CD4-positive, alpha-beta T cell treated with Interleukin-17A for 4 hours (primary cell): ENCODE measurements around the gene VSTM5.

Experiments
- DNase-seq: peaks from one replicate; pipeline ENCODE4 v3.0.0-alpha.2; 2020; ENCODE audit warnings: mixed read lengths

VSTM5 gene

DNA sequence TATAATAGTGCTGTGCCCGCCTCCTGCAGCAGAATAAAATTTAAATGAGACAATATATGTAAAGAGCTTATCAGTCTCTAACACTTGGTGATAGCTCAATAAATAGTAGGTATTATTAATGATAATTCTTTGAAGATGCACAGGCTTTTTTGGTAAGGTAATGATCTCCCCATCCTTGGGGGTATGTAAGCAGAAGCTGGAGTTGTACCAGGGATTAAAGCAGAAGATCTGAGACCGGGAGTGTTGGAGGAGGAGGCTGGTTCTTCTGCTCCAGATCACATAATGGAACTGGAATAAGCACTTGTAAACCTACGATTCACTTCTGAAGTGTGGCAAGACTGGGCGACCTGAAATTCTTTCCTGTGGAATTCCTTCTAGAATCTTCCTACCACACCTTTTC, 8.4 kb downstream of the VSTM5 start:
- no peak for DNase-seq

DNA sequence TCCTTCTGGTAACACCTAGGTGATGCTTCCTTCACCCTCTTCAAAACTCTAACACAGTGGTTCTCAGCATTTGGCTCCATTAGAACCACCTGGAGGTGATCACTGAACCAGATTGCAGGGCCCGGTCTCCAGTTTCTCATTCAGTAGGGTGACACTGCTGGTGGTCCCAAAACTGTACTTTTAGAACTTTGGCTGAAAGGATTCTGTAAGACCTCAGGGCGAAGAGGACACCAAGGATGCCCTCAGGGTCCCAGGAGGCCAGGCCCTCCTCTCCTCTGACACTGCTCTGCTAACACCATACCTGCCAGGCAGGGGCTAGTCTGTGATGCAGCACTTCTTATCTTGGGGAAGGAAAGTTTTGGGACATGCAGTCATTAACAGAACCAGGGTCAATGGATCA, 9.0 kb downstream of the VSTM5 start:
- DNase-seq, result no peak

DNA sequence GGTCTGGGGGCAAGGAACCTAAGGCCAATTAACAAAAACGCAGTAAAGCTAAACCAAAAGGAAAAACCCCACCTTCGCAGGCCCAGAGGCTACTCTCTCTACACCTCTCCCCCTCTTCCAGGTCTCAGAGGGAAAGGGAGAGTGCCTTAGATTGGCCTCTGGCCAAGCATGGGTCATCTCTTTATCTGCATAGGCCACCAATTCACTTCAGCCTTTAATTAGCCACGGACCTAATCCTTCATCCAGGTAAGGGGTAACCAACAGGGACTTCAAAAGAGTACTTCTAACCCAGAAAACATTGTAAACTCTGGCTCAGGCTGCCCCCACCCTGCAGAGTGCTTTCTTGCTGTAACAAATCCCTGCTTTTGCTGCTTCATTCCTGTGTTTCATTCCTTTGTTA, 9.4 kb downstream of the VSTM5 start:
- no peak for DNase-seq

DNA sequence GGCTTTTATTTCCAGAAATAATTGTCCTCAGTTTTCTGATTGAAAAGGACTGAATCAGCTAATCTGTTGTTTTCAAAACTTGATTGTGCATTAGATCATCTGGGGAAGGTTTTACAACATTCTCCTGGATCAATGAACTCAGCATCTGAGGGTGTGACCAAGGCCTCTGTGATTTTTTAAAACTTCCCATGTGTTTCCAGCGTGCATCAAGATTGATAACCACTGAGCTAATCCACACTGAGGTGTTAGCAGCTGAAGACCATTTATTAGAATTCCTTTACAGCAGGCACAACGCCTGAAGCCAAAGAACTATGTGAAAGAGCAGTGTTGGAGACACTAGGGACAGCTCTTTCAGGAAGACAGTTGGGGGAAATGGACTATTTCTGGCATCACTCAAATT, 10.2 kb downstream of the VSTM5 start:
- DNase-seq, result no peak

DNA sequence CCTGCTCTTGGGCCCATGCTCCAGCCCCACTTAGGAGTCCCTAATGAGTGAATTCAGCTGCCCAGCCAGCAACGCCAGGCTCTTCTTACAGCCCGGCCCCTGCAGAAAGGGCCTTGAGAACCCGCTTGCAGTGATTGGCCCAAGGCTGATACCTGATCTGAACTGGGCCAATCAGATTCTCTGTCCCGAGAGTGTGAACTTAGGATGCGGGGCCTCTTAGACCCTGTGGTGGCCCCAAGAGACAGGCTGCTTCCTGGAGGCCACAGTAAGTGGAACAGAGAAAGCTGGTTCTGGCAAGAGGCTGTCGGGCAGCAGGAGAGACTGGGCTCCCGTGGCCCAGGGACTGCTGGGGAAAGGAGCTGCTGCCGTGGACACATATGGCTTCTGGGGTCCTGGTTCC, 11.5 kb downstream of the VSTM5 start:
- DNase-seq, result no peak

DNA sequence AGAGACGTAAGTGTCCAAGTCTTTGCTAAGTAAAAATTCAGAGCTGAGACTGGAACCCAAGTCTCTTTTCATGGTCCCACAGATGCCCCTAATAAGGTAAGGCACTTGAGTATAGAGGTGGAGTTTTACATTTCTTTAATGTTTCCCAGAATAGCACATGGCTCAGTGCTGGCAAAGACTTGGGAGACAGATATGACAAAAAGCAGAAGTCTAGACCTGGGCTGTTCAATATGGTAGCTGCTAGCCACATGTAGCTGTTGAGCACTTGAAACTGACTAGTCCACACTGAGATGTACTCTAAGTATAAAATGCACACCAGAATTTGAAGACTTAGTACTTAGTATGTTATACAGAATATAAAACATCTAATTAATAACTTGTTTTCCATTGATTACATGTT, 17.6 kb downstream of the VSTM5 start:
- DNase-seq, result no peak

DNA sequence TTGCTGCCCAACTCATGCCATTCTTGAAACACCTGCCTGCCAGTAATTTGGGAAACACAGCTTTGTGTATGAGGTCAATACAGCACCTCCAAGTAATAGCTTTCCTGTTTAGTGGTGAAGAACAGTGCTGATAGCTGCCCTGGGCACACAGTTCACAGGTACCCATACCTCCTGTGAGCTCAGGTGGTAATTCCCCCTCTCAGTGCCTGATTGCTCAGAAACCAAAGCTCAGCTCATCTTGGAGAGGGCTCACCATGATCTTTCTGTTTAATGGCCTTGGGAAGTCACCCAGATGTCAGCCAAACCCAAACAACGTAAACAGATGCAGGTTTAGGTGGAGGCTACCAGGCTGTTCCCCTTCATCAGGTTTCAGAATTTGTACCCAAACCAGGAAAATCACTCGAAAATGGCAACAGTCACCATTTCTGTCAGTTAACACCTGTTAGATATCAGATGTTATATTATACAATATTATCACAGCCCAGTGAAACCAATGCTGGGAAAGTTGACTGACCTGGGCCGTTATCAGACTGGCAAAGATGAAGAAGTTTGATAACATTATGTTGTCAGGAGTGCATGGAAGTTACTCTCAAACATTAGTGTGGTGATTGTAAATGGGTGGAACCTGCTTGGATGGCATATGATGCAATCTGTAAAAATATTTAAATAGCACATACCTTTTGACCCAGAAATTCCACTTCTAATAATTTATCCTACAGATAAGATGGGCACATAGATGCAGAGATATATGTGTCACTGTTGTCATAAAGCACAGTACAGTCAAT, 18.9 kb downstream of the VSTM5 start:
- no peak for DNase-seq

DNA sequence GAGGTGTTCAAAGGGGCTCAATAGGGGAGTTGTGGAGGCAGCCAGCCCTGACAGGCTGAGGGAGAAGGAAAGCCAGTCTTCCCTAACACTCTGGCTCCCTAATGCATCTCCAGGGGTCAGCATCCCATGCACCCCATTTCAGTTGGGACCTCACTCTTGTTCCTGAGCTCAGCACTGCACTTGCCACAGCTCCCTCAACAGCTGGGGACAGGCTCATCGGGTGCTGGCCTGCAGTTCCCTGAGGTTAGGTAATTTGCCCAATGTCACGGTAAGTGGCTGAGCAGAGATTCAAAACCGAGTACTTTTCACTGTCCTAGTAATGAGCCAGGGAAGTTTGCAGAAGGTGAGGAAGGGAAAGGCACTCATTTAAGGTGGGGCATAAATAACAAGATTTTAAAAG, 20.8 kb downstream of the VSTM5 start:
- no peak for DNase-seq

DNA sequence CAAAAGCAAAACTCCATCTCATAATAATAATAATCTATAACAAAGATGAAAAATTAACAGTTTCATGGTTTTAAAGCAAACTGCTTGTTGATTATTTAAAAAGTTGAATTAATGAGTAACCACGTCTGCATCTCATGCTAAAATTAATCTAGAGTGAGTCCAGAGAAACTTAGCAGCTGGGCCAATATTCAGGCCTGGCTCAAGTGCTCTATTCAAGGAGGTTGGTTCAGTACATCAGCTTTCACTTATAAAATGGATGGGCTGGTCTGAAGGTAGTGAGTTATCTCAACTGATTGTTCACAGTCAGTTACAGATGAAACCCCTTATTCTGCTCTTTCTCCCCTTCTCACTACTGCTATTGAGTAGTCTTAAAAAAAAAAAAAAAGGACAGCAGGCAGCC, 23.1 kb downstream of the VSTM5 start:
- no peak for DNase-seq

DNA sequence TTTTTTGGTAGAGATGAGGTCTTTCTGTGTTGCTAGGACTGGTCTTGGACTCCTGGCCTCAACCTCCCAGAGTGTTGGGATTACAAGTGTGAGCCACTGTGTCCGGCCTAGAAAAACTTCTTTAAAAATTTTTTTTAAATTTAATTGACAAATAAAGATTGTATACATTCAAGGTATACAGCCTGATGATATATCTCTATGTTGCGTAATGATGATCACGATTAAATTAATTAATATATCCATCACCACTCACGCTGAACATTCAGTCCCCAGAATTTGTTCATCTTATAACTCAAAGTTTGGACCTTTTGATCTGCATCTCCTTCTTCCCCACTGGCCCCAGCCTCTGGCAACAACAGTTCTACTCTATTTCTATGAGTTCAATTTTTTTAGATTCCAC, 27.2 kb downstream of the VSTM5 start:
- DNase-seq, result no peak

DNA sequence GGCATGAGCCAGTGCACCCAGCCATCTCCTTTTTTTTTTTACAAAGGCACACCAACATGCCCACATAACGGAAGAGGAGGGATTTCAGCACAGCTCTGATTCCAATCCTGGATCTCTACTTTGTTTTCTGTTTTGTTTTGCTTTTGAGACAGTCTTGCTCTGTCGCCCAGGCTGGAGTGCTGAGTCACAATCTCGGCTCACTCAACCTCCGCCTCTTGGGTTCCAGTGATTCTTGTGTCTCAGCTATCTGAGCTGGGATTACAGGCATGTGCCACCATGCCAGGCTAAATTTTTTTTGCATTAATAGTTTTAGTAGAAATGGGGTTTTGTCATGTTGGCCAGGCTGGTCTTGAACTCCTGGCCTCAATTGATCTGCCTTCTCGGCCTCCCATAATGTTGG, 28.1 kb downstream of the VSTM5 start:
- DNase-seq, result no peak

DNA sequence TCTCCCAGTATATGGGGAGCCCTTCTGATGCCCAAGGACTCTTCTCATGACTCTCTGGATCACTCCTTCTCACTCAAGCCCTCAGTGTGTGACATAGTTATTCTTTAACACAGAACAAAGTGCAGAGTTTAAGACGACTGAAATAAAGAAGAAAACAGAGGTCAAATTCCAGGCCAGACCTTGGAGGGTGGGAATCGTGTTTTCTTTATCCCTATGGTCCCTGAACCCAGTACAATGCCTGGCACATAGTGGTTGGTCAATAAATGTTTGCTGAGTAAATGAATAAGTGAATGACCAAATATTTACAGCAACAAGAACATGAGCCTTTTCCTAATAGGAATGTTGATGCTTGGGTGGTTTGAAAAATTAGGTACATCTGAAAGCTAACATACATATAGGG, 28.8 kb downstream of the VSTM5 start:
- no peak for DNase-seq

DNA sequence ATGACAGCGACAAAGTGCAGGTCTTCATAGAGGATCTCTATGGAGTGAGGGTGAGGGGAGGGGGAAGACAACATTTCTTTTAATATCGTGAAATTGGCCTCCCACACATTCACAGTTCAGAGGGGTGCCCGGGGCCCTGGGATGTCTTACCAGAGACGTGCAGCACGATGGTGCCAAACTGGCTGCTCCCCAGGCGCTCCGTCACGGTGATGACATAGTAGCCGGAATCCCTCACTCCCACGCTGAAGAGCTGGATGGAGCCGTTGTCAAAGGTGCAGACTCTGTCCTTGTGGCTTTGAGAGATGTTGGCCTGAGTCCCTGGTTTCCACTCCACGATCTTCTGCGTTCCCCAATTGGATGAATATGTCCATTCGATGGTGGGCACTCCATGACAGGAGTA, 29.6 kb downstream of the VSTM5 start:
- DNase-seq, result no peak

DNA sequence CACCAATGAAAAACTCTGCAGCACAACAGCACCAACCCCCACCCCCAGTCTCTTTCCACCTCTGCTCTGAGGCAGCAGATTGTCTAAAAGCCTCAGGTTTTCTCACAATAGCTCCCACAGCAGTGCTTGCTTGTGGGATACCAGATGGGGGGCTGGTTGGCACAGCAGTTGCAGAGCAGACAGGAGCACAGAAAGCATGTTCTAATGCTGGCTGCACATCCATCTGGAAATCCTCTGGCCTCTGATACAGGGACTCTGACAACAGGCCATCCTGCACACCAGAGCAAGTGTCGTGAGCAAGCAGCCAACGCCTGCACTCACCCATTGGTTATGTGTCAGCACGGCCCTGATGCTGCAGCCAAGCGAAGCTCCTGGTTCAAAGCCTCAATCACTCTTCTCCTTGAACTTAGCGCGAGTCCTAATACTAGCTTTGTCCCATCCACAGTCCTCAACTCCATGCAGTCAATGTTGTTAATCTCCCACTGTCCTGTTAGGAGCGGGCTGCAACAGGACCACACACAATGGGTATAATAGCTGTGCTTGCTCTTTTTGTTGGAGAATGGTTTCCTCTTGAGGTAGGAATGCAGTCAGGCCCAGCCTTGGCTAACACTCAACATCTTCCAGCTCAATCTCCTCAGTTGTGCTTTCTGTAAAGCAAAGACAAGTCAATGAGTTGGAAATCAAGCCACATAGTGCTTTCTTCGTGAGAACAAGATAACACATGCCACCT, 30.3 kb downstream of the VSTM5 start:
- DNase-seq, result no peak

DNA sequence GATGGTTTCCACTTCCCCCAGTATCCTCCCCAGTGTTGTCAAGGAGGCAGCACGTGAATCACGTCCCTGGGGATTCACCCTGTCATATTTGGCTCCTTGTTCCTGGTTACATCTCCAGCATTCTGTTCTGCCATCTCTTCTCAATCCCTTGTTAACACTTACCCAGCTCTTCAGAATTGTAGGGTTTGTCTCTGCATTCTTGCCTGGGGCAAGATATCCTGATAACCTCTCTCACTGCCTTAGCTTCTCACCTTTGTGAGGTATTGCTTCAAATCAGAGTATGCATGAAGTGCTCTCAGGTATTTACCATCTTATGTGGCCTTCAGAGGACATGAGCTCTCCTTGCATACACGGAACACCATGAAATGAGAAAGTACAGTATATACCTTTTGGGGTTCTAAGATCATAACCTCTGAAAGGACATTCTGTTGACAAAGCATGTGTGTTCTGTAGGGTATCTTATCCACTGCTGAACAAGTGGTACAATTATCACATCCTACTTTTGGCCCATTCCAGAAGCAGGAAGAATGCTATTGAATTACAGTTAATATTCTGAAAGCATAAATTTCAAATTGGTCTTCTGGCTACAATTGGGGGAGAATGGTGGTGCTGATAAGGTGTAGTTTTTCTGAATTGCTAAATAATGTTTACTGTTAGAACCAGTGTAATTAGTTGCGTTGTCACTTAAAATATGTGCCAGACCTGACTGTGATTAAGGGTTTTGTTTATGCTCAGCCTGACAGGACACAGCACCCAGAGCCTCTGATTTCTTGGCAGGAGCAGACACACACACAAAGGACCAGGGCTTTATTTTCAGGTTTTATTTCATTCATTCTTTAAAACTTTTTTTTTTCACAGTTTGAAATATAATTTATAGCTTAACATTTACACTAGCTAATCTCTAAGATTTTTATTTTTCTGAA, 32.7 kb downstream of the VSTM5 start:
- no peak for DNase-seq

DNA sequence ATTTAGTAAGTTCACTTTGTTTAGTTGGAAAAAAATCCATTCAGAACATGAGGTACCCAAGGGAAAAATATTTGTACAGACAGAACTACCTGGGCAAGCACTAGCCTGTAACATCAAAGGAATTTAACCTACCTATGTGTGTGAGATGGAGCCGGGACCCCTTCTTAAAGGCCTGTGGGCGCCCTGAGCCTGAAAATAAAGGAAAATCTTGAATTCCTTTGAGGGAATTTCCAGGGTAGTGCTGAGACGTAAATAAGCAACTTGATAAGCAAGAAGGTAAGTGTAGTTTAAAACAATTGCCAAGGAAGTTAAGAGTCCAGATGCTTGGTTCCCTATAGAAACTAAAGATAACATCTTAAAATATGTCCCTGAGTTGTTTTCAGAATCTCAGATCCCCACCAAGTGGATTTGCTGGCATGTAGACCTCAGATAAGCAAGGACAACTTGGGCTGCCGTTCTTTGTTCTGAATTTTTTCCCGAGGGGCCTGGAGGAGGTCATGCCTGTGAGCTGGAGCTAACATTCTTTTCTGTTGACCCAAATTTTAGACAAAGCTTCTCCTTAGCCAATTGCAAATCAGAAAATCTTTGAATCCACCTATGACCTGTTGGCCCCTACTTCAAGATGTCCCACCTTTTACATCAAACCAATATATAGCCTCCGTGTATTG, 35.3 kb downstream of the VSTM5 start:
- DNase-seq, result no peak

DNA sequence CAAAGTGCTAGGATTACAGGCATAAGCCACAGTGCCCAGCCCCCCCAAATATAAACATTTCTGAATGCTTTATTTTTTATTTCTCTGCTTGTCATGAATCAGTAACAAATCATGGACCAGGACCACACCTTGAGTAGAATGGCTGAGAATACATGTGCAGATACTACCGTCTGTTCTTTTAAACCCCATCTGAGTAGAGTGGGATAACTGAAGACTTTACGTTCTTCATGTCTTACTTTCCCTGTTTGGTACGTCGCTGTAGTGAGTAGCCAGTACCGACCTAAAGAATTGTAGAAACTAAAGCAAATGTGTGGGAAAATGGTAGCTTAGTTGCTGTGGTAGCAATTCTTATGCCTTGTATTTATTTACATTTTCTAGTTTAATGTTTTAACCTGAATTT, 36.4 kb downstream of the VSTM5 start:
- no peak for DNase-seq

DNA sequence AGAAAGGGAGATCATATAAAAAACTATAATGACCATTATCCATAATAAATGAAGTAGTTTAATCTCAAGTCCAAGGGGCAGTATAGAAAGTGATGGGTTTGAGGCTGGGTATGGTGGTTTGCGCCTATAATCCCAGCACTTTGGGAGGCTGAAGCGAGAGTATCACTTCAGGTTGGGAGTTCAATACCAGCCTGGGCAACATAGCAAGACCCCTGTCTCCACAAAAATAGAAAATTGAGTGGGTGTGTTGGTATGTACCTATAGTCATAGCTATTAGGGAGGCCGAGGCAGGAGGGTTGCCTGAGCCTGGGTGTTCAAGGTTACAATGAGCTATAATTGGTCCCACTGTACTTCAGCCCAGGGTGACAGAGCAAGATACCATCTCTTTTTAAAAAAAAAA, 42.4 kb downstream of the VSTM5 start:
- DNase-seq, result no peak

DNA sequence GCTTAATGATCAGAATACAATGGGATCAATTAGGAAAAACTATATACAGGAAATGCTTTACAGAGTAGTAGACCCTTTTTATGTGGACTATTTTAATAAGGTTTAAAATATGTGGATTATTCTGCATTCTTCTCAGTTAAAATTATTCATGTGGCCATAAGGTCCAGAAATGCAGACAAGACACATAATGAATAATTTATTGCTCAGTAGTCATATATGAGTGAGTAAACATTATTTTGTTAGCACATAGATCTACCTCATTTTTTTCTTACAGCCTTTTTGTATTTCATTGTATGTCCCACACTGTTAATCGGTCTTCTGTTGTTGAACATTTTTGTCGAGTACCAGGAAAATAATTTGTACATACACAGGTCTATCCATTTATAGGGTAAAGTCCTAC, 45.5 kb downstream of the VSTM5 start:
- DNase-seq, result no peak

DNA sequence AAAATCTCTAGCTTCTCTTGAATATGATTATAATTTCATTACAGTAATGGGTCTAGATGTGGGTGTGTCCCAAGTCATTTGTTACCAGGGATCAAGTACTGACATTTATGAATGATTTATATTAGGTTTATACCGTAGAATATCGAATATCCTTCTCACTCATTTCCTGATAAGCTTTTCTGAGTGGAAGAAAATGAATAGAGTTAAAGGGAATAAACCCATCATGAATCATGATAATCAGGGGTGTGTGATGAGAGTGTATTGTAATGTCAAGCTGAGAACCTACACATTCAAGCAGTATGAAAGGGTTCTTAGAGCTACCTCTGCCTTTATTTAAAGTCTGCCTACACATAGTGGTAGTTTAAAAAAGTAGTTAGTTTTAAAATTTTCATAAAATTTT, 49.1 kb downstream of the VSTM5 start:
- DNase-seq, result no peak

DNA sequence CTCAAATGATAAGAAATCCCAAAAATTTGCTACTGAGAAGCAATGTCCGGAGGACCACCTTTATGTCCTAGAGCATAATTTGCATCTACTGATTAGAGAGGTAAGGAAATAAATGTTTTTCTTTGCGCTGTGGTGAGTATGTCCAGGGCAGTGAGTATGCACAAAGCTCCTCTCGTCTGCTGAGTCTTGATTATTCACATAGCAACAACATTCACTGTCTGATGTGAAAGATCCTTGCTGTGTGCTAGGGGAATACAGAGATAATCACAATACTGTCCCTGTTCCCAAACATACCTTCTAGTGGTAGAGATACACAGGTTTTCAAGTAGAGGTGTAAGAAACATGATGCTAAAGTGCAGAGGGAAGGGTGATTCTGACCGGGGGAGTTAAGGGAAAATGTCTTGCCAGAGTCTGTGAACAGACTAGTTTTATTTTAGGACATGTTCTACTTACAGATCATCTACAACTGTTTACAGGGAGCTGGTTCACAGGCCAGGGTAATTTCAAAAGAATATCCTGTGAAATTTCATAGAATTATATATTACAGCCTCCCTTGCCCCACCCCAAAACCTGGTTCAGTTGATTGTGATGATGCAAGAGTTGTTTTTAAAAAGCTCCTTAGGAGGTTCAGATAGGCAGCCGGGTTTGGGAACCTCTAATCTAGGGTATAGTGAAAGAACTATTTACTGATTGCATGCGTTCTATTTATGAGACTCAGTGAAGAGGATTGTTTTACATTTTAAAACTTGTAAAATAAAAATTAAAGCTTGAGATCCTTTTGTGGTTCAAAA, 53.8 kb downstream of the VSTM5 start:
- DNase-seq, result no peak

DNA sequence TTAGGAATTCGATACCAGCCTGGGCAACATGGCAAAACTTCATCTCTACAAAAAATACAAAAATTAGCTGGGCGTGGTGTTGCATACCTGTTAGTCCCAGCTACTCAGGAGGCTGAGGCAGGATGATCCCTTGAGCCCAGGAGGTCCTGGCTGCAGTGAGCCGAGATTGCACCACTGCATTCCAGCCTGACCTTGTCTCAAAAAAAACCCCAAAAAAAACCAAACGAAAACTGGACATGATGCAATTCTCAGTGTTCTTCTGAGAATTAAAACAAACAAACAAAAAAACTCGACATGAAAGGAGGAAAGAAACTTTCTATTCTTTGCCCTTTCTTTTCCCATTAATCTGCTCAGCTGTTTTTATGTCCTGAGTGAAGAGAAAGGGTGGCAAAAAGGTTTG, 58.9 kb downstream of the VSTM5 start:
- no peak for DNase-seq
